NCI-H2029 (cell line): ENCODE measurements around the gene PCNX1.
"Not testable (repeated sequence)": the region's sequence is repeated elsewhere in the genome, so short reads cannot be mapped to it uniquely, and the experiment has no call there.

ENCODE experiments used
- DNase-seq: peaks from one replicate; lab custom pipeline; 2025; lab: John Stamatoyannopoulos, UW

PCNX1 gene

DNA sequence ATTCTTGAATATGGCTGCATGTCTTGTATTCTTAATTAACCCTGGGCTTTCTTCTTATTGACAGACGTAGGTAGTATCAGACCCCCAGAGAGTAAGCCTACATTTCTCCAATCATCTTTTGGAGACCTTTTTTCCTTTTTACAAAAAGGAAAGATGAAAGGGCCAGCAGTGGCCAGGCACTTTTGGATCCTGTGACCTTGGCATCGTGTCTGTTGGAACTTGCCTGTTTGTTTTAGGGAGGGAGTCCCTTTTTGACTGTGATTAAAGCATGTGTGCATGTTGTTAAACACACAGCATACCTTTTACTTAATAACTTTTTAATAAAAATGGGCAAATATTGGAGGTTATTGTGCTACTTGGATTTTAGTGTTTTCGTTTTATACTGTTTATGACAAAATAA lies 57.2 kb downstream of the PCNX1 start:
- DNase-seq: no peak

DNA sequence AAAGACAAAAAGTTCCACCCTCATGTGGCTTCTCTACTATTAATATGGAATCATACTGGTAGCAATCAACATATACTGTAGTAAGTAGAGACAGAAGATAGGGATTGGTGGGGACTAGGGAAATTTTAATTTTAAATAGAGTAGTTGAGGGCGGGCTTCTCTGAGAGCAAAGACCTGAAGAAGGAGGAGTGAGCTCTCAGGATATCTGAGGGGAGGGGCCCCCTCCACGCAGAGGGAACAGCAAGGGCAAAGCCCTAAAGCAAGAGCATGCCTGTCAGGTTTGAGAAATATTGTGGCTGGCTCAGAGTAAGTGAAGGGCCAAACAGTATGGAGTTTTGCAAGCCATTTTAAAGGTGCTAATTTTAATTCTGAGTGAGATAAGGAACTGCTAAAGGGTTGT lies 64.3 kb downstream of the PCNX1 start:
- no peak for DNase-seq

DNA sequence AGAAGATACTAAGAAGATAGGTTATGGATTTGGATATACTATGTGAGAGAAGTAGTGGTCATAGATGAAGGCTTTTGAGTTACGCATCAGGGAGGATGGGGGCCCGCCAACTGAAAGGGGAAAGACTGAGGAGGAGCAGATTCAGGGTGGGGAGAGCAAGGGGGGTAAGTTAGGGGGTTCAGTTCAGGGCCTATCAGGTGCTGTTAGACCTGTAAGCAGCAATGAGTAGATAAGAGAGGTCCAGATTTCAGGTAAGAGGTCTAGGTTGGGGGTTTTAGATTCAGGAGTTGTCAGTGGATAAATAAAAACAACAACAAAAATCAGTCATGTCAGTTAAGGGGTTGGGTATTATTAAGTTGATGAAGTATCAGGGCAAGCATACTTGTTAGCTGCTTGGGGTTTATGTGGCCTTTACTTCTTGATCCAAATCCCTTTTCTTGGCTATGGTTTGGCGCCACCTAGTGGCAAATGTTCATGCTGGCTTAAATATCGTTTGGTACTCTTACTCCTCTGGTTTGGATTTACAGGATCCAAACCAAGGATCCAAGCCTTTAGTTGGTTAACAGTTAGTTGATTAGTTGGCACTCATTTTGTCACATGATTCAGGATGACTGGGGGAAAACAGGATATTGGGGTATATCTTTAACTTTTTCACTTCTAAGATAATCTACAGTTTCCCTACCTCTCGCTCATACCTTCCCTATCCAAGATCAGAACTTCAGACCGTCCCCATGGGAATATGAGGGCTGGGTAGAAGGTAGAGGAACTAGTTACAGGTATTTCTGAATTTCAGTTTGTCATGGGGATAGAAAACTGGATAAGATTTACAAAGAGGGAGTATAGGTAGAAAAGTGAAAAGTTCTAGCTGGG lies 65.1 kb downstream of the PCNX1 start:
- DNase-seq: peak; percentile 27

DNA sequence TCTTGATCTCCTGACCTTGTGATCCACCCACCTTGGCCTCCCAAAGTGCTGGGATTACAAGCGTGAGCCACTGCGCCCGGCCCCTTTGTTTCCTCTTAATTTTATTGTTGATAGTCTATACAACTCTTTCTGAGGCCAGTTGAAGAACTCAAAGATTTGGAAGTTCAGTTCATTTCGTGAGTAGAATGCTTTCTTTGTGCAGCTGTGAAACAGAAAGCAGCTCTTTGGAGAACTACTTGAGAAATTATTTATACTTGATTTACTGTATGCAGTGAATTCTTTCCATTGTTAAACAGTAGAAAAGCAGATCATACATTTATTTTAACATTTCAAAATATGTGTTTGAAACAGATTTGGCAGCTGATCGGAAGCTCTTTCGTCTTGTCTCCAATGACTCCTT lies 69.3 kb downstream of the PCNX1 start:
- no peak for DNase-seq

DNA sequence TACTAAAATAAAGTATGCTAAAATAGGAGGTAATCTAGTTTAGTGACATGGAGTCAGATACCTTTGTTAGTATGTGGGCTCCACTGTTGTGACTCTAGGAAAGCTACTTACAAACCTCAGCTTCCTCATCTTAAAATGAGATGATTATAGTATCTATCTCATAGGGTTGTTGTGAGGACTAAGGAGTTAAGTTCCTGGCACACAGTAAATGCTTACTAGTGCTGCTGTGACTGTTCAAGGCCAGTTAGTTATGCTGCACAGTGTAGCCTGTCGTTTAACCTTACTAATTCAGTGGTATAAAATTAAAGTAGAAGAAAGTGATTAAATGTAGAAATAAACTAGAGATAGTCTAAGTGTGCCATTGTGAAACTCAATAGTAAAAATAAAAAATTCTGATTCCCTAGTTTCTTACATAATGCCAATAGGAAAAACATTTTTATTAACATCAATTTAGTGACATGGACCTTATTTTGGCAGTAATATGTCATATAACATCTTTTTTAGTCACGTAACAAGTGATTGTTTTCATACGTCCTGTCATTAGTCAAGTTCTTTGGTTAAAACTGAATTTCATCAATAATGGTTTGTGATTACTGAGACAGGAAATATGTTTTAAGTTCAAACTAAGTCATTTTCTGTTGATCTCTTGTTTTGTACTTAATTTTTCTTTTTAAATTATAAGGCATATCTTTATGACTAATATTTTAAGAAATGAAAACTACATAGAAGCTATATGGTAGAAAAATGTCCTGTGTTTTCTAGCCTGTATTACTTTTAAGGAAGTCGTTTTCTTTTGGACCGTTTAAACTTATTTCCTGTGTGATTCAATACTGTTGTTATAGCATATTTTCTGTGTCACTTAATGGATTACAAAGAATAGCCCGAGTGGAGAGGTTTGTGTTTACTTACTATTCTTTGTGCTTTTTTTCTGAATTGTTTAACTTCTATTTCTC lies 74.0 kb downstream of the PCNX1 start:
- no peak for DNase-seq

DNA sequence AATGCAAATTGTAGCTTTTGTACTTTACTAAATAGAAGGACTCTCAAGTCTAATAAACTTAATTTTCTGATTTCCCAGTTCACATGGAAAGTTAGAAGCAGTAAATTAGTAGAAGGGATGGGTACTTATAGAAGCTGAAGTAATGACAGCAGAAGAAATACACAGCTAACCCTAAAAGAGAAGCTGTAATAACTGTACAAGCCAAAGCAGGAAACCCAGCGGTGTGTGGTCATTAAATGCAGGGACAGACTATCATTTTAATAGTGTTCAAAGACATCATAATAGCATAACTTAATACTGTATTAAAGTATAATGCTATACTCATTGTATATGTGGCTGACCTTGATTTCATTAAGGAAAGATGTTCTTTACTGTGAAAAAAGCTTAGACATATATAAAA lies 74.9 kb downstream of the PCNX1 start:
- DNase-seq: no peak

DNA sequence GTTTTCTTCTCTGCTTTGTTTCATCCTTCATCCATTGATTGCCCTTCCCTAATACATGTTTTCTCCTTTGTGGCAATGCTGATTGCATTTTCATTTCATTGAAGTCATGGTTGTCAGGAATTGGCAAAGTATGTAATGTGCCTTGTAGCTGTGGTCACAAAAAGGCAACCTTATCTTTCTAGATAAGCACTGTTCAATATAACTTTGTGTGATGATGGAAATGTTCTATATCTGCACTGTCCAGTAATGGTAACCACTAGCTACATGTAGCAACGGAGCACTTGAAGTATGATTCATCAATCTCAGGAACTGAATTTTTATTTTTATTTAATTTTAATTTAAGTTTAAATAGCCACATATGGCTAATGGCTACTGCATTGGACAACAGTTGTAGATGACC lies 79.8 kb downstream of the PCNX1 start:
- no peak for DNase-seq

DNA sequence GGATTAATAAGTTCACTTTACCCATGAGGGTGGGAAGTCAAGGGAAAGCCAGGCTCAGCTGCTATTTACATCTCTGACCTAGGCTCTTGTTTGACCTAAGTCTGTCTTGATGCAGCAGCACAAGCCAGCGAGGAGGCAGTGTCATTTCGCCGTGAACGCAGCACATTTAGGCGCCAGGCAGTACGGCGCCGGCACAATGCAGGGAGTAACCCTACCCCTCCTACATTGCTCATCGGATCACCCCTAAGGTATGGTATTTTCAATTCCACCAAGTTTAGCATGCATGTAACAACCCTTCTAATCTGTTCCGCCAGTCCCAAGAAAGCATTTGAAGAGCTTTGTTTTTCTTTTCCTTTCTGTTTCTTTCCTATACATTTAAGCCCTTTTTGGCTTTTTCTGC lies 81.2 kb downstream of the PCNX1 start:
- no peak for DNase-seq

DNA sequence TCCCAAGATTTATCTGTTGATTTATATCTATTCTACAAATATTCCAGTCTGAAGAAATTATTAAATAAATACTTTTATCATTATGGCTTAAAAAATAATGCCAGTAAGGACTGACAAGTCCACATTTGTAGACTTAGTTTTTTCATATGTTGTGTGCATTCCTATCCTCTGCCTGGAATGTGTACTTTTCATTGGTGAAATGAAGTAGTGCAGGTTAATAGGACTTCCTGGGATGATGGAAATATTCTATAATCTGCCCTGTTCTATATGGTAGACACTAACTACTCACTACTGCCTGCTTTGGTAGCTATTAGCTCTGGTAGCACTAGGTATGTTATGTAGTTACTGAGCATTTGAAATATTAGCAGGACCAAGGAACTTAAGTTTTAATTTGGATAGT lies 86.7 kb downstream of the PCNX1 start:
- no peak for DNase-seq

DNA sequence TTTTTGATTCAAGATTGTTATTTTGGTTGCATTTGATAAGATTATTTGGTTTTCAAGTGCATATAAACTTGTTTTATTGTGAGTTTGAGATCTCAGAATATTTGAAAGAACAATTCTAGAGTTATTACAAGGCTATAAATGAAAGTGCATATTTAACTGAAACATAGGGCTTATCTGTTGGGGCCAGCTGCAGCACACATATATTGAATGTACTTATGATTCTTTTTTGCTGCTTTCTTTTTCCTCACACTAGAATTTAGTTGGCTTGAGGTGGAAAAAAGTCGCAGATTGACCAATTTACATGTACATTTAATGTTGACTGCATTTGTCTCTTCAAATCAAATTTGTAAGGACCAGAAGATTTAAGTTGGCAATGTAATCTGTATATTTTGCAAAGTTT lies 88.0 kb downstream of the PCNX1 start:
- no peak for DNase-seq

DNA sequence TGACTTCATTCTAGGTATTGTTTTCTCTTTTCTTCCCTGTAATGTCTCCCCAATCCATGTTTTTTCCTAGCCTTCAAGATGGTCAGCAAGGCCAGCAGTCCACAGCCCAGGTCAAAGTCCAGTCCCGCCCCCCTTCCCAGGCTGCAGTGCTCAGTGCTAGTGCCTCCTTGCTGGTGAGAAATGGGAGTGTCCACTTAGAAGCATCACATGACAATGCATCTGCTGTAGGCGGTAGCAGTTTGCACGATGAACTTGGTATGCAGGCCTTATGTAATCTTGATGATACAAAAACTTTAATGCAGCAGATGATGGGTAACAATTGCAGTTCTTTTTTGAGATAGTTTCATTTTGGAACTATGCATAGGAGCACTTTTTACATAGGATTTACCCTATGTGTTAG lies 88.4 kb downstream of the PCNX1 start:
- no peak for DNase-seq

DNA sequence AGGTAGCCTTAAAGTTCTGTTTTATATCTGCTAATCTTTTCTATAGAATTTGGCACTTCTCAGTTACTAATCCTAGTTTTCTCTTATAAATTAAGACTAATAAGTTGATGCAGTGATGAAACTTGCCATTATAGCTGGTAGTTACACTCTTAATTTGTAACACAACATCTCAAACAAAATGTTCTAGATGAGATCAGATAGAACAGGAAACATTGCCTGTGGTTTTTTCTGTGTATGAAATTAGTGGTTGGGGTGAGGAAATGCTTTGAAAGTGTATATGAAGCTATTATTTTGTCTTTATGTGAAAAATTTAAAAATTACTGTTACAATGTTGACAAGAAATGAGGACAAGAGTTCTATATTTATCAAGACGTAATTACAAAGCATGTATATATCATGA lies 91.9 kb downstream of the PCNX1 start:
- DNase-seq: no peak

DNA sequence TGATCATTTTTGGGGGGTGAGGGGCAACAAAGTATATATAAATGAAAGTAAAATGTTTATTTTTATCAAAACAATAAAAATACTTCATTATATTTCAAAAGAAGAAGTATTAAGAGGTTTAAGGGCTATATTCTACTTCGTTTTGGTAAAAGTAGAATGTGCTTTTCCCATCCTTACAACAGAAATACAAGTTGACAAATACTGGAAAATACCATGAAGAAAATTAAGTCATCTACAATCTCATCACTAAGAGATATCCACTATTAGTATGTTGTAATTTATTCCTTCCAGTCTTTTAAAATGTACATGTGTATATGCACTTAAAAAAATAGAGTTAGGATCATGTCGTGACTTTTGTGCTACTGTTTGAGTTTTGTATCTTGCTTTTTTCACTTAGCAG lies 92.8 kb downstream of the PCNX1 start:
- DNase-seq: no peak

DNA sequence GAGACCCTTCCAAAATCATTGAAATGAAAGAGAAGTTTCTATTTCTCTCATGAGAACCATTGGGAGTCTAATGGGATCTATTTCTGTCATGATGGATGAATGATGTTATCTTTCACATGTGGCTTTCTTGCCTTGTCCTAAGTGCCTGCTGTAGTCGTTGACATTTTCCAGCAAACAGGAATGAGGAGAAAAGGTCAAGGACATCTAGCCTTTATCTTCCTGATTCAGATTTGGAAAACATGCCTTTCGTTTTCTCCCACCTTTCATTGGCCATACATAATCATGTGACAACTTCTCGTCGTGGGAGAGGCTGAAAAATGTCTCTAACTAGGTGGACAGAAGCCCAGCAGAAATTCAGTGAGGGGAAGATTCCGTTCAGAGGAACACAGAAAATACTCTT lies 94.5 kb downstream of the PCNX1 start:
- no peak for DNase-seq

DNA sequence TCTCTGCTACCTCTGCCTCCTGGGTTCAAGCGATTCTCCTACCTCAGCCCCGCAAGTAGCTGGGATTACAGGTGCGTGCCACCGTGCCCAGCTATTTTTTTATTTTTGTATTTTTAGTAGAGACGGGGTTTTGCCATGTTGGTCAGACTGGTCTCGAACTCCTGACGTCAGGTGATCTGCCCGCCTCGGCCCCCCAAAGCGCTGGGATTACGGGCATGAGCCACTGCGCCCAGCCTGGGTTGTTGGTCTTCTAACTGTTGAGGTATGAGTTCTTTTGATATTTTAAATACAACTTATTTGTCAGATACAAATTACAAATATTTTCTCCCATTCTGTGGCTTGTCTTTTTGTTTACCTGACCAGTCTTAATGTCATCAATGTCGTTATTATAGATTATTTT lies 95.9 kb downstream of the PCNX1 start:
- DNase-seq: no peak

DNA sequence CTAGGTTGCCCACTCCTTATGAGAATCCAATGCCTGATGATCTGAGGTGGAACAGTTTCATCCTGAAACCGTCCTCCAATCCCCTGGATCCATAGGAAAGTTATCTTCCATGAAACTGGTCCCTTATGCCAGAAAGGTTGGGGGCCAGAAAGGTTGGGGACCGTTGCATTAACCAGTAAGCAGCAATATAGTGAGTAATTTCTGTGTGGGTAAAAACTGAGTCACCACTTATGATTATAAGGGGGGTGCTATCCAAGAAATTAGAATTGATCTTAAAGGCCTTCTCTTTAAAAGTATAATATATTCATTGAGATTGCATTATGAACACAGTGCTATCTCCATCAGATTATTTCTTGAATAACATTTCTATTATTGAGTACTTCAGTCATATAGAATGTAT lies 97.2 kb downstream of the PCNX1 start:
- no peak for DNase-seq

DNA sequence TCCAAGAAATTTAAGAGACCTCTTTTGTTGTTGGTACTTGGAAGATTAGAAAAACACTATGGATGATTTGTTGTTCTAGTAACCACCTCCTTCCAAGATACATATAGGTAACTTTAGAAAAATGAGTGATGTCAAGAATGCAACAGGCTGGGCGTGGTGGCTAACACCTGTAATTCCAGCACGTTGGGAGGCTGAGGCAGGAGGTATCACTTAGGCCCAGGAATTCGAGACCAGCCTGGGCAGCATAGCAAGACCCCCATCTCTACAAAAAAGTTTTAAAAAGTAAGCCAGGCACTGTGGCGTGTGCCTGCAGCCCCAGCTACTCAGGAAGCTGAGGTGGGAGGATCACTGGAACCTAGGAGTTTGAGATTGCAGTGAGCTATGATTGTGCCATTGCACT lies 97.8 kb downstream of the PCNX1 start:
- DNase-seq: no peak

DNA sequence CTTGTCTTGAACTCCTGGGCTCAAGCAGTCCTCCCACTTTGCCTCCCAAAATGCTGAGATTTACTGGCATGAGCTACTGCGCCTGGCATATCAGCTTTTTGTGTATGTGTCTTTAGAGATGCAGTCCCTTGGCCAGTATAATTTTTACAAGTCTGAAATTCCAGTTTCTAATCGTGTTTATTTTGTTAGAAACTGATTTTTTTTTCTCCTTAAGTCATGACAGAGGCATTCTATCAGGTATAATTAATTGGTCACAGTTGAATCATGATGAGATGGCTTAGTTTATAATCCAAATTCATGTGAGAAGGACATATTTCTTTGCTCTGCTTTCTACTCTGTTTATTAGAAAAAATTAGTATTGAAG lies 98.9 kb downstream of the PCNX1 start:
- DNase-seq: no peak

DNA sequence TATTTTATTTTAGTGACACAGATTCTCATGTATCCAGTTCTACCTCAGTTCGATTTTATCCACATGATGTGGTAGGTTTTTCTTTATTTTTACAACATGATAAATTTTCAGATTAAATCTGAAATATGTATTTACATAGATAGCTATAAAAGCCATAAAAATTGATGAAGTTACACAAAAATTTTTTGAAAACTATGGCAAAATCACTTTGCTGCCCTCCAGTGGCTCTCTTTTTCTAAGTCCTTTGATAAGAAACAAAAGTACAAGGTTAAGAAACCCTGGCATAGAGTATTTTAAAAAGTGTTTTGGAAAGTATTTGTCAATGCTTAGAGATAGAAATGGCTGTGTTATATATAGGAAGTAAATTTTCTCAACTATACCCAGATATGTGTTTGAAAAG lies 104.2 kb downstream of the PCNX1 start:
- no peak for DNase-seq

DNA sequence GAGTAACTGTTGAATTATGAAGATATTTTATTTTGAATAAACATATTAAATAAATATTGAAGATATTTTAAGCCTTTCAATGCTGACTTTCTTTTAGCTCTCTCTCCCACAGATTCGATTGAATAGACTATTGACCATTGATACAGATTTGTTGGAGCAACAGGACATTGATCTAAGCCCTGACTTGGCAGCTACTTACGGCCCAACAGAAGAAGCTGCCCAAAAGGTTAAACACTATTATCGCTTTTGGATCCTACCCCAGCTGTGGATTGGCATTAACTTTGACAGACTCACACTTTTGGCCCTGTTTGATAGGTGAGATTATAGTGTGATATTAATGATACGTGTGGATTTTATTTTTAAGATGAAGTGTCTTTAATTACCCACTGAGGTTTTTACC lies 105.6 kb downstream of the PCNX1 start:
- no peak for DNase-seq

DNA sequence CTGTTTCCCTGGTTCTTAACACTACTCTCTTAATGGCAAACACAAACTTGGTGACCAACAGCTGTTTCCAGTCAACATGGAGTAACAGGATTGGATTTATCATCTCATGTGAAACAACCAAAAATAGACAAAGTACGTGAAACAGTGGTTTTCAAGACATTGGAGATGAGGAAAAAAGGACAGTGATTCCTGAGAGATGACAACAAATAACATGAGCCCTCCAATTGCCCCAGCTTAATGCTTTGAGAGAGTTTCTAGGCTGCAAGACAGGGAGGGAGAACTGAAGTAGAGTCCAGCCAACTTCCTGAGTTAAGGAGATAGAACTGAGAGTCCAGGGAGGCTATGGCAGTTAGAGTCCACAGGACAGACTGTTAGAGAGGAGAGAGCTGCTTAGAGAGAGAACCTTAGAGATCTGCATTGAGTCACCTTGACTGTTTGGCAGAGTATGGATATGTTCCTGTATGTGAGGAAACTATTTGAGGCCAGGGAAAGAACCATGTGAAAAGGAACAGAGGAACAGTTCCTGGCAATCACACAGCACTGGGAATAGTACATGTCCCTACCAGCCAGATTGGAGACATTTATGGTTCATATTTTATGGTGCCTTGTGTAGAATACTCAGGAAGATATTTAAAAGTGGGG lies 106.4 kb downstream of the PCNX1 start:
- no peak for DNase-seq

DNA sequence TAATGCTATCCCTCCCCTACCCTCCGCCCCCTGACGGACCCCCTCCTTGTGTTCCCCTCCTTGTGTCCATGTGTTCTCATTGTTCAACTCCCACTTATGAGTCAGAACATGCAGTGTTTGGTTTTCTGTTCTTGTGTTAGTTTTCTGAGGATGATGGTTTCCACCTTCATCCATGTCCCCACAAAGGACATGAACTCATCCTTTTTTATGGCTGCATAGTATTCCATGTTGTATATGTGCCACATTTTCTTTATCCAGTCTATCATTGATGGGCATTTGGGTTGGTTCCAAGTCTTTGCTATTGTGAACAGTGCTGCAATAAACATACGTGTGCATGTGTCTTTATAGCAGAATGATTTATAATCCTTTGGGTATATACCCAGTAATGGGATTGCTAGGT lies 112.7 kb downstream of the PCNX1 start:
- DNase-seq: not testable (repeated sequence)
